Panc1 (cell line): Measurements from ENCODE around the gene INVS.

Source experiments
- POLR2AphosphoS5 ChIP-seq: IDR thresholded peaks from 2 replicates; pipeline ENCODE4 v1.6.1; 2012; ENCODE audit warnings: mild to moderate bottlenecking, low read depth, low read length, moderate library complexity
- TCF7L2 ChIP-seq: IDR thresholded peaks from 2 replicates; pipeline ENCODE4 v1.6.1; 2011; ENCODE audit warnings: mild to moderate bottlenecking, low read depth, low read length, inconsistent platforms
- TF ChIP-seq, protein P1 (sequence below): fragments of 450-650 bp; IDR thresholded peaks from 2 replicates; pipeline ENCODE4 v1.5.1; 2017; ENCODE audit warnings: mild to moderate bottlenecking
- TF ChIP-seq, protein P2 (sequence below), 2 experiments: IDR thresholded peaks; 2 replicates each; pipeline ENCODE4 v1.6.1; 2011 to 2012; ENCODE audit warnings: low read depth in 2 of 2, control low read depth in 1 of 2, low read length in 1 of 2, mild to moderate bottlenecking in 1 of 2, moderate library complexity in 1 of 2; ENCODE audit not compliant: insufficient read depth in 1 of 2

DNA sequence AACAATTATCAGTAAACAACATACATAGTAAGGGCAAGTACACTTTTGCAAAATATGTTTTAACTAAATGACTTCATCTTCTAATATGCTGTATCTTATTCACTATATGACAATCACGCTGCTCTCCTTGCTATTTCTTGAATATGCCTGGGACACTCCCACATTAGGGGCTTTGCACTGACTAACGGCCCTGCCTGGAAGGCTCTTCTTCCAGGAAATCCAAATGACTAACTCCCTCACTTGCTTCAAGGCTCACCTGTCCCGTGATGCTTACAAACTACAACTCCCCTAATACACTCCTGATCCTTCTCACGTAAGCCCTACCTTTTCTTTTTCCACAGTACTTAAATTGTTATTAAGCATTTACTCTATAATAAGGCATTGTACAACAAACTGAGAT lies 10.8 kb upstream of the INVS start:
- TF ChIP-seq, protein P1, sequence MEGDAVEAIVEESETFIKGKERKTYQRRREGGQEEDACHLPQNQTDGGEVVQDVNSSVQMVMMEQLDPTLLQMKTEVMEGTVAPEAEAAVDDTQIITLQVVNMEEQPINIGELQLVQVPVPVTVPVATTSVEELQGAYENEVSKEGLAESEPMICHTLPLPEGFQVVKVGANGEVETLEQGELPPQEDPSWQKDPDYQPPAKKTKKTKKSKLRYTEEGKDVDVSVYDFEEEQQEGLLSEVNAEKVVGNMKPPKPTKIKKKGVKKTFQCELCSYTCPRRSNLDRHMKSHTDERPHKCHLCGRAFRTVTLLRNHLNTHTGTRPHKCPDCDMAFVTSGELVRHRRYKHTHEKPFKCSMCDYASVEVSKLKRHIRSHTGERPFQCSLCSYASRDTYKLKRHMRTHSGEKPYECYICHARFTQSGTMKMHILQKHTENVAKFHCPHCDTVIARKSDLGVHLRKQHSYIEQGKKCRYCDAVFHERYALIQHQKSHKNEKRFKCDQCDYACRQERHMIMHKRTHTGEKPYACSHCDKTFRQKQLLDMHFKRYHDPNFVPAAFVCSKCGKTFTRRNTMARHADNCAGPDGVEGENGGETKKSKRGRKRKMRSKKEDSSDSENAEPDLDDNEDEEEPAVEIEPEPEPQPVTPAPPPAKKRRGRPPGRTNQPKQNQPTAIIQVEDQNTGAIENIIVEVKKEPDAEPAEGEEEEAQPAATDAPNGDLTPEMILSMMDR, result no peak
- TF ChIP-seq POLR2AphosphoS5 (no peak), TCF7L2 (no peak)
- TF ChIP-seq, protein P2, sequence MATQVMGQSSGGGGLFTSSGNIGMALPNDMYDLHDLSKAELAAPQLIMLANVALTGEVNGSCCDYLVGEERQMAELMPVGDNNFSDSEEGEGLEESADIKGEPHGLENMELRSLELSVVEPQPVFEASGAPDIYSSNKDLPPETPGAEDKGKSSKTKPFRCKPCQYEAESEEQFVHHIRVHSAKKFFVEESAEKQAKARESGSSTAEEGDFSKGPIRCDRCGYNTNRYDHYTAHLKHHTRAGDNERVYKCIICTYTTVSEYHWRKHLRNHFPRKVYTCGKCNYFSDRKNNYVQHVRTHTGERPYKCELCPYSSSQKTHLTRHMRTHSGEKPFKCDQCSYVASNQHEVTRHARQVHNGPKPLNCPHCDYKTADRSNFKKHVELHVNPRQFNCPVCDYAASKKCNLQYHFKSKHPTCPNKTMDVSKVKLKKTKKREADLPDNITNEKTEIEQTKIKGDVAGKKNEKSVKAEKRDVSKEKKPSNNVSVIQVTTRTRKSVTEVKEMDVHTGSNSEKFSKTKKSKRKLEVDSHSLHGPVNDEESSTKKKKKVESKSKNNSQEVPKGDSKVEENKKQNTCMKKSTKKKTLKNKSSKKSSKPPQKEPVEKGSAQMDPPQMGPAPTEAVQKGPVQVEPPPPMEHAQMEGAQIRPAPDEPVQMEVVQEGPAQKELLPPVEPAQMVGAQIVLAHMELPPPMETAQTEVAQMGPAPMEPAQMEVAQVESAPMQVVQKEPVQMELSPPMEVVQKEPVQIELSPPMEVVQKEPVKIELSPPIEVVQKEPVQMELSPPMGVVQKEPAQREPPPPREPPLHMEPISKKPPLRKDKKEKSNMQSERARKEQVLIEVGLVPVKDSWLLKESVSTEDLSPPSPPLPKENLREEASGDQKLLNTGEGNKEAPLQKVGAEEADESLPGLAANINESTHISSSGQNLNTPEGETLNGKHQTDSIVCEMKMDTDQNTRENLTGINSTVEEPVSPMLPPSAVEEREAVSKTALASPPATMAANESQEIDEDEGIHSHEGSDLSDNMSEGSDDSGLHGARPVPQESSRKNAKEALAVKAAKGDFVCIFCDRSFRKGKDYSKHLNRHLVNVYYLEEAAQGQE (IDR thresholded peaks at IDR 0.05; ENCODE audit: insufficient read depth in 1 of 2, low read depth in 2 of 2, low read length in 1 of 2), result no peak
